GM21717 (cell line): ENCODE results near the gene MRPS10.

Experiments used
- ATAC-seq: cut with Tn5 transposase; IDR thresholded peaks from one replicate; pipeline ENCODE4 v1.9.1; 2021; ENCODE audit warnings: mild to moderate bottlenecking, moderate library complexity; ENCODE audit not compliant: unreplicated experiment

Gene MRPS10

GRCh38 chr6:42217519-42218367 is at the start of gene MRPS10:
MRPS10 (minus strand) TSS chr6:42217861; CDS start chr6:42217849, 12 bp downstream.
- peak; percentile 84 for ATAC-seq

- ATAC-seq = no peak
Observed at GRCh38 chr6:42266538-42266937, 48.9 kb upstream of the MRPS10 start.

- no peak for ATAC-seq
Observed at GRCh38 chr6:42264852-42265390, 47.3 kb upstream of the MRPS10 start.

GRCh38 chr6:42264162-42264851 is 46.6 kb upstream of the MRPS10 start:
- no peak for ATAC-seq

- no peak for ATAC-seq
Observed at GRCh38 chr6:42263165-42263728, 45.6 kb upstream of the MRPS10 start.

GRCh38 chr6:42260972-42261371 is 43.3 kb upstream of the MRPS10 start:
- ATAC-seq = no peak

GRCh38 chr6:42260396-42260888 is 42.8 kb upstream of the MRPS10 start:
- ATAC-seq = no peak

GRCh38 chr6:42259841-42260395 is 42.3 kb upstream of the MRPS10 start:
- ATAC-seq = no peak

GRCh38 chr6:42259286-42259685 is 41.6 kb upstream of the MRPS10 start:
- no peak for ATAC-seq

- ATAC-seq = no peak
Observed at GRCh38 chr6:42257614-42258013, 40.0 kb upstream of the MRPS10 start.

GRCh38 chr6:42257063-42257462 is 39.4 kb upstream of the MRPS10 start:
- no peak for ATAC-seq

- no peak for ATAC-seq
Observed at GRCh38 chr6:42255050-42255449, 37.4 kb upstream of the MRPS10 start.

- no peak for ATAC-seq
Observed at GRCh38 chr6:42254505-42254904, 36.8 kb upstream of the MRPS10 start.

GRCh38 chr6:42251911-42252637 is 34.4 kb upstream of the MRPS10 start:
- no peak for ATAC-seq

- ATAC-seq = no peak
Observed at GRCh38 chr6:42251500-42251899, 33.8 kb upstream of the MRPS10 start.

- ATAC-seq = no peak
Observed at GRCh38 chr6:42250274-42250931, 32.7 kb upstream of the MRPS10 start.

- no peak for ATAC-seq
Observed at GRCh38 chr6:42249279-42249678, 31.6 kb upstream of the MRPS10 start.

- no peak for ATAC-seq
Observed at GRCh38 chr6:42243046-42243445, 25.4 kb upstream of the MRPS10 start.

- ATAC-seq = no peak
Observed at GRCh38 chr6:42241915-42242314, 24.3 kb upstream of the MRPS10 start.
